HCT116 (cell line): ENCODE results near the gene TSPEAR. TPM values are rescaled to one million over a fixed set of nuclear protein-coding genes. Genes with fewer than 3 reads are reported as not detected.

ENCODE experiments used
- ATAC-seq: fragments of 200-7000 bp; cut with Tn5 transposase; 2 replicates; pipeline ENCODE4 v1.9.1; 2020; ENCODE audit warnings: mild to moderate bottlenecking, moderate library complexity
- BruUV-seq: library from RNA; stranded (reverse); fragments of 400-500 nt; replicated peaks from 2 replicates; lab custom pipeline; 2021; lab: Mats Ljungman, UMichigan
- CTCF ChIA-PET: fragments of 300-600 bp; sonication (Branson Sonifier 250); formaldehyde crosslinking; loops from one replicate; lab custom pipeline; 2021; ENCODE audit warnings: antibody characterized with exemption; lab: Charles Lee
- POLR2A ChIA-PET: fragments of 300-600, 350-600 bp; sonication (Branson Sonifier 250); formaldehyde crosslinking; loops from one replicate; lab custom pipeline; 2021; ENCODE audit warnings: antibody characterized with exemption; lab: Charles Lee
- RAD21 ChIA-PET, 2 experiments: fragments of 300-600 bp; sonication (Branson Sonifier 250); formaldehyde crosslinking; loops; one replicate each; lab custom pipeline; 2023; ENCODE audit warnings: low total read pairs in 2 of 2; ENCODE audit not compliant: uncharacterized antibody in 2 of 2, unreplicated experiment in 2 of 2, low non-redundant PET in 1 of 2; lab: Charles Lee
- DNase-seq: peaks from one replicate; pipeline ENCODE4 v3.0.0-alpha.2; 2010; ENCODE audit warnings: low read depth, low spot score
- H2AFZ ChIP-seq: fragments of 200-600 bp; shearing (Covaris generic), sonication (generic); 2 replicates; pipeline ENCODE4 v1.6.1; 2017; ENCODE audit warnings: low read depth, mixed run types, mixed read lengths, antibody characterized with exemption, low read length; ENCODE audit not compliant: poor library complexity, severe bottlenecking
- H3K27ac ChIP-seq: 2 replicates; pipeline ENCODE4 v1.5.1; 2012; ENCODE audit warnings: low read depth, low read length
- H3K27me3 ChIP-seq: fragments of 200-600 bp; sonication (generic); 2 replicates; pipeline ENCODE4 v1.6.1; 2016; ENCODE audit warnings: mixed run types, low read length, mixed read lengths; ENCODE audit not compliant: insufficient read depth
- H3K36me3 ChIP-seq, 2 experiments: fragments of 200-500 bp in 1 of 2; fragments of 200-600 bp in 1 of 2; sonication (Bioruptor generic) in 1 of 2; sonication (generic) in 1 of 2; 2 replicates each; pipeline versions ENCODE4 v1.5.1 to v1.6.1; 2014 to 2016; ENCODE audit warnings: low read length in 2 of 2, inconsistent platforms in 1 of 2, mixed read lengths in 1 of 2, mixed run types in 1 of 2; ENCODE audit not compliant: insufficient read depth in 2 of 2, control insufficient read depth in 1 of 2
- H3K4me1 ChIP-seq, 2 experiments: fragments of 200-600 bp in 1 of 2; sonication (generic) in 1 of 2; 2 replicates each; pipeline versions ENCODE4 v1.5.1 to v1.6.1; 2012 to 2017; ENCODE audit warnings: low read length in 2 of 2, inconsistent platforms in 1 of 2, mild to moderate bottlenecking in 1 of 2, mixed read lengths in 1 of 2, mixed run types in 1 of 2, moderate library complexity in 1 of 2; ENCODE audit not compliant: insufficient read depth in 2 of 2, control insufficient read depth in 1 of 2
- H3K4me2 ChIP-seq: fragments of 200-600 bp; sonication (generic); 2 replicates; pipeline ENCODE4 v1.6.1; 2017; ENCODE audit warnings: mixed run types, low read length, mixed read lengths
- H3K4me3 ChIP-seq, 2 experiments: fragments of 200-600 bp in 1 of 2; sonication (generic) in 1 of 2; replicated peaks in 1 of 2; 2 replicates each; pipeline ENCODE4 v1.5.1; 2011 to 2016; ENCODE audit warnings: low read length in 2 of 2, control low read depth in 1 of 2, low read depth in 1 of 2, mild to moderate bottlenecking in 1 of 2, mixed read lengths in 1 of 2, mixed run types in 1 of 2
- H3K79me2 ChIP-seq: fragments of 200-600 bp; sonication (generic); 2 replicates; pipeline ENCODE4 v1.6.1; 2017; ENCODE audit warnings: mild to moderate bottlenecking, mixed run types, low read length, moderate library complexity, mixed read lengths; ENCODE audit not compliant: insufficient read depth
- H3K9ac ChIP-seq: fragments of 200-600 bp; sonication (generic); 2 replicates; pipeline ENCODE4 v1.6.1; 2016; ENCODE audit warnings: low read length, mixed read lengths
- H3K9me2 ChIP-seq: fragments of 200-600 bp; sonication (generic), shearing (Covaris generic); 2 replicates; pipeline ENCODE4 v1.6.1; 2017; ENCODE audit warnings: mixed run types, mild to moderate bottlenecking, moderate library complexity; ENCODE audit not compliant: insufficient read depth
- H3K9me3 ChIP-seq, 2 experiments: fragments of 200-500 bp in 1 of 2; fragments of 200-600 bp in 1 of 2; sonication (Bioruptor generic) in 1 of 2; sonication (generic) in 1 of 2; 2 replicates each; pipeline ENCODE4 v1.6.1; 2014 to 2017; ENCODE audit warnings: low read length in 2 of 2, mixed read lengths in 2 of 2, inconsistent platforms in 1 of 2, low read depth in 1 of 2, mild to moderate bottlenecking in 1 of 2, mixed run types in 1 of 2, moderate library complexity in 1 of 2; ENCODE audit not compliant: control insufficient read depth in 1 of 2, insufficient read depth in 1 of 2
- H4K20me1 ChIP-seq: fragments of 200-600 bp; sonication (generic), shearing (Covaris generic); 2 replicates; pipeline ENCODE4 v1.6.1; 2017; ENCODE audit warnings: mixed run types, mild to moderate bottlenecking, moderate library complexity; ENCODE audit not compliant: insufficient read depth
- CBX3 ChIP-seq: IDR thresholded peaks from 2 replicates; pipeline ENCODE4 v1.6.1; 2012; ENCODE audit warnings: low read depth
- EZH2 ChIP-seq: fragments of 200-600 bp; sonication (generic); IDR thresholded peaks from 2 replicates; pipeline ENCODE4 v1.6.1; 2017; ENCODE audit warnings: antibody characterized with exemption, mixed run types
- FOSL1 ChIP-seq: IDR thresholded peaks from 2 replicates; pipeline ENCODE4 v1.6.1; 2012; ENCODE audit warnings: low read depth
- POLR2A ChIP-seq: IDR thresholded peaks from 2 replicates; pipeline ENCODE4 v1.7.0; 2011; ENCODE audit warnings: borderline replicate concordance; ENCODE audit not compliant: insufficient read depth, insufficient read length; ENCODE audit errors: extremely low read depth
- POLR2AphosphoS5 ChIP-seq: IDR thresholded peaks from 2 replicates; pipeline ENCODE4 v1.6.1; 2011; ENCODE audit warnings: mild to moderate bottlenecking, low read depth, low read length, moderate library complexity
- RAD21 ChIP-seq: IDR thresholded peaks from 2 replicates; pipeline ENCODE4 v1.6.1; 2012; ENCODE audit warnings: low read depth, mild to moderate bottlenecking
- SP1 ChIP-seq: IDR thresholded peaks from 2 replicates; pipeline ENCODE4 v1.6.1; 2012; ENCODE audit warnings: low read depth
- intact Hi-C: fragments of 100-400 bp; cut with micrococcal nuclease; formaldehyde crosslinking; loops from 2 replicates; pipeline ENCODE4 v1.10.0; 2022
- total RNA-seq: library from RNA; stranded (reverse); gene quantifications from one replicate; pipeline ENCODE4 v1.2.1, GENCODE V29; 2021; ENCODE audit not compliant: unreplicated experiment
- TF ChIP-seq, protein P1 (sequence below): IDR thresholded peaks from 2 replicates; pipeline ENCODE4 v1.6.1; 2012; ENCODE audit warnings: low read depth

Gene TSPEAR
- total RNA-seq, 1 experiment from 2014 or later = not detected

- Histone ChIP-seq H3K4me2 (no peak overlapping the region), H3K27me3 (no peaks in the 10 kb centered on the region)
- POLR2A ChIA-PET = no interaction called here
These were observed 23.7 kb downstream of the TSPEAR start for GRCh38 chr21:44687671-44688070.

More at GRCh38 chr21:44687671-44688070, 23.7 kb downstream of the TSPEAR start:
- Histone ChIP-seq H2AFZ (no peak overlapping the region), H3K27ac (no peak overlapping the region), H3K9me2 (no peaks in the 10 kb centered on the region), H3K9ac (no peak overlapping the region), H3K36me3 (no peaks in the 10 kb centered on the region), H3K4me3 (no peak overlapping the region), H3K9me3 (peaks cover 0 to 4% of the 10 kb centered on the region in 2 experiments; a peak in 2 of 4 replicates), H3K79me2 (no peaks in the 10 kb centered on the region), H3K4me1 (no peaks in the 10 kb centered on the region), H4K20me1 (no peaks in the 10 kb centered on the region)
- ATAC-seq (no peak), DNase-seq (no peak)
- BruUV-seq = no TSS peak
- ChIA-PET CTCF (no interaction called here), RAD21 (no interaction called here)
- TF ChIP-seq POLR2A = no peak
- TF ChIP-seq FOSL1 = no peak
- no peak for TF ChIP-seq CBX3
- TF ChIP-seq SP1 = no peak
- no peak for TF ChIP-seq RAD21
- TF ChIP-seq, protein P1, sequence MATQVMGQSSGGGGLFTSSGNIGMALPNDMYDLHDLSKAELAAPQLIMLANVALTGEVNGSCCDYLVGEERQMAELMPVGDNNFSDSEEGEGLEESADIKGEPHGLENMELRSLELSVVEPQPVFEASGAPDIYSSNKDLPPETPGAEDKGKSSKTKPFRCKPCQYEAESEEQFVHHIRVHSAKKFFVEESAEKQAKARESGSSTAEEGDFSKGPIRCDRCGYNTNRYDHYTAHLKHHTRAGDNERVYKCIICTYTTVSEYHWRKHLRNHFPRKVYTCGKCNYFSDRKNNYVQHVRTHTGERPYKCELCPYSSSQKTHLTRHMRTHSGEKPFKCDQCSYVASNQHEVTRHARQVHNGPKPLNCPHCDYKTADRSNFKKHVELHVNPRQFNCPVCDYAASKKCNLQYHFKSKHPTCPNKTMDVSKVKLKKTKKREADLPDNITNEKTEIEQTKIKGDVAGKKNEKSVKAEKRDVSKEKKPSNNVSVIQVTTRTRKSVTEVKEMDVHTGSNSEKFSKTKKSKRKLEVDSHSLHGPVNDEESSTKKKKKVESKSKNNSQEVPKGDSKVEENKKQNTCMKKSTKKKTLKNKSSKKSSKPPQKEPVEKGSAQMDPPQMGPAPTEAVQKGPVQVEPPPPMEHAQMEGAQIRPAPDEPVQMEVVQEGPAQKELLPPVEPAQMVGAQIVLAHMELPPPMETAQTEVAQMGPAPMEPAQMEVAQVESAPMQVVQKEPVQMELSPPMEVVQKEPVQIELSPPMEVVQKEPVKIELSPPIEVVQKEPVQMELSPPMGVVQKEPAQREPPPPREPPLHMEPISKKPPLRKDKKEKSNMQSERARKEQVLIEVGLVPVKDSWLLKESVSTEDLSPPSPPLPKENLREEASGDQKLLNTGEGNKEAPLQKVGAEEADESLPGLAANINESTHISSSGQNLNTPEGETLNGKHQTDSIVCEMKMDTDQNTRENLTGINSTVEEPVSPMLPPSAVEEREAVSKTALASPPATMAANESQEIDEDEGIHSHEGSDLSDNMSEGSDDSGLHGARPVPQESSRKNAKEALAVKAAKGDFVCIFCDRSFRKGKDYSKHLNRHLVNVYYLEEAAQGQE = no peak
- TF ChIP-seq POLR2AphosphoS5 = no peak
- no peak for TF ChIP-seq EZH2
- intact Hi-C loops = no loop called here
